Fibroblast of peridontal ligament (primary cell): ENCODE data around the gene CUBN.
A peak's percentile ranks its signal among the peaks of the same experiment; 100 is the strongest.

Source experiments
- DNase-seq: peaks from one replicate; pipeline ENCODE4 v3.0.0-alpha.2; 2010; ENCODE audit errors: extremely low read depth

The CUBN gene

GRCh38 chr10:17109046-17109445 is 20.6 kb downstream of the CUBN start:
- DNase-seq: no peak

GRCh38 chr10:17106991-17107390 is 22.6 kb downstream of the CUBN start:
- no peak for DNase-seq

GRCh38 chr10:17101910-17102266 is 27.7 kb downstream of the CUBN start:
- DNase-seq: no peak

GRCh38 chr10:17101257-17101909 is 28.2 kb downstream of the CUBN start:
- DNase-seq: no peak

GRCh38 chr10:17100586-17100985 is 29.0 kb downstream of the CUBN start:
- no peak for DNase-seq

- DNase-seq: no peak
Observed at GRCh38 chr10:17098012-17098411, 31.6 kb downstream of the CUBN start.

- DNase-seq: no peak
Observed at GRCh38 chr10:17094844-17095243, 34.8 kb downstream of the CUBN start.

- no peak for DNase-seq
Observed at GRCh38 chr10:17092986-17093803, 36.4 kb downstream of the CUBN start.

- no peak for DNase-seq
Observed at GRCh38 chr10:17092216-17092944, 37.2 kb downstream of the CUBN start.

- DNase-seq: peak; percentile 75
Observed at GRCh38 chr10:17088118-17088806, 41.3 kb downstream of the CUBN start.

- no peak for DNase-seq
Observed at GRCh38 chr10:17086865-17087367, 42.7 kb downstream of the CUBN start.

GRCh38 chr10:17085011-17085725 is 44.4 kb downstream of the CUBN start:
- DNase-seq: peak; percentile 47

GRCh38 chr10:17084258-17084657 is 45.4 kb downstream of the CUBN start:
- no peak for DNase-seq

GRCh38 chr10:17081431-17081830 is 48.2 kb downstream of the CUBN start:
- DNase-seq: no peak

- no peak for DNase-seq
Observed at GRCh38 chr10:17077890-17078289, 51.7 kb downstream of the CUBN start.

- DNase-seq: peak; percentile 79
Observed at GRCh38 chr10:17077346-17077781, 52.2 kb downstream of the CUBN start.

GRCh38 chr10:17076626-17077345 is 52.8 kb downstream of the CUBN start:
- DNase-seq: no peak

- DNase-seq: peak; percentile 98
Observed at GRCh38 chr10:17075533-17076359, 53.9 kb downstream of the CUBN start.

GRCh38 chr10:17074541-17074847 is 55.1 kb downstream of the CUBN start:
- no peak for DNase-seq
